ENCODE measurements around the gene TMEM158.

Gene TMEM158

GRCh38 chr3:45227946-45228345 lies 1.9 kb upstream of the TMEM158 start:
- DNase-seq, result no peak

GRCh38 chr3:45227071-45227820 lies 1.2 kb upstream of the TMEM158 start:
- no peak for DNase-seq

GRCh38 chr3:45225465-45226205 lies 452 bp downstream of the TMEM158 start:
- DNase-seq, result no peak

- DNase-seq, result peak; percentile 21
These were observed 1.1 kb downstream of the TMEM158 start for GRCh38 chr3:45224824-45225464.

GRCh38 chr3:45223889-45224727 lies 2.0 kb downstream of the TMEM158 start:
- no peak for DNase-seq

- DNase-seq, result no peak
These were observed 6.4 kb downstream of the TMEM158 start for GRCh38 chr3:45219694-45220093.

- no peak for DNase-seq
These were observed 7.3 kb downstream of the TMEM158 start for GRCh38 chr3:45218578-45219390.

DNA sequence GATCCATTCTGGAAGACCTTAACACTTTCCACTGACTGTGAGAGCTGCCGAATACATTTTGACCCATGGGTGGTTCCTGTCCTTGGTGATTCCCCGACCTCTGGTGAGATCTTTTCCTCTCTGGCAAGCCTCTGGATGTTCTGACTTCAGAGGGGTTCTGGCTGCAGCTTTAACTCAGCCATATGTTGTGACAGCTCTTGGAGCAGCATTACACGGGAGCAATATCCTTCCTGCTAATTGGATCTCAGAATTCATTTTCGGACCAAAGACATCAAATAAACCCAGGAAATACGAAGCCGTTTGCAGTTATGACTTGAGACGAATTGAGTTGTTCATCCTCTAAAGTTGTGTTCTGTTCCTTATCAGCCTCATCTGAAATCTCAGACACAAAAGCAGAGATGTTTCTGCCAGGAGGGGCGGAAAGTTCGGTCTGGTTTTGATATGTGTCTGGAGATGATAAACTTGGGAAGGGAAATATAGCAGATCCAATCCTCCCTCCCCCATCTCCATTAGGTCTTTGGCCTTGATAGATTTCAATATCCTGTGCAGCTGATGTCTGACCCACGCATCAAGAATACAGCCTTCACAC lies 10.0 kb downstream of the TMEM158 start:
- DNase-seq, result no peak

GRCh38 chr3:45215466-45215865 lies 10.6 kb downstream of the TMEM158 start:
- DNase-seq, result no peak

- DNase-seq, result no peak
These were observed 11.9 kb downstream of the TMEM158 start for GRCh38 chr3:45214061-45214680.

DNA sequence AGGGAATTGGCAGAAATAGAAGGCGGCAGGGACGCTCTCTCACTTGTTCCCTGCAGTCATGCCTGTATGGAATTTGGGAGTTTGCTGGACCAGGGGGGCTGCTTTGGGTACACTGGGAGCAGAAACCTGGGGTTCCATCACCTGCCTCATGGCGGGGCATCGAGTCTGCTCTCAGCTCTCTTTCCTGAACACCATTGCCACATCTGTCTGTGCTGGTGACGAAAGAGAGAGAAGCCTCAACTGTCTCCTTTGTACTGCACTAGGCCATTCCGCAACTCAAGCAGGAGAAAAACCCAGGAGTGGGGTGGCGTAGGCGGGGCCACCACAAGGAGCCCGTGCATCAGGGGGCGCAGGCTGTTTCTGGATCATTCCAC lies 14.0 kb downstream of the TMEM158 start:
- DNase-seq, result no peak

DNA sequence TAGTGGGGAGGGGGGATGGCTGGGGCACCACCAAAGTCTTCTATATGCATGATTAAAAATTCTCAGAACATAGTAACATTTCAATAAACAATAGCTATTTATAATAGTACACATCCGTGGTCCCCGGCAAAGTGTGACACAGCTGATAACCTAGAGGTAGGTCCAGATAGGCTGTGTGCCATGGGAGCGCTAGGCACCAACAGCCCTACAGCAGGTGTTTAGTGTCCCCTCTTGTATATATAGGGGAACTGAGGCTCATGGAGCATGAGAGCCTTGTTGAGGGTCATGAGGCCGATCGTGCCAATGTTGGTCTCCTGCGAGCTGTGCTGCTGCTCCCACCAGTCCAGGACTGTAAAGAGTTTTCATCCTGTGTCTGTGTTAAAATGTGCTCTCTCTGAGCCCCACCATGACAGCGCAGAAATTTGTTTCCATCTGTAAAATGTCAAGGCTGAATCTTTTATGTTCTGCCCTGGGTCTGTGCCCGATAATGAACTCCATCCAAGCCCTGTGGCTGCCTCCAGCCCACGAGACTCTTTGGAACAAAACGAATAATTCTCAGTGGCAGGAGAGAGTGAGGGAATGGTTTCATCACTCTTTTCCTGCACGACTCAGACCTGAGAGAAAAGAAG lies 14.5 kb downstream of the TMEM158 start:
- DNase-seq, result no peak

- no peak for DNase-seq
These were observed 15.6 kb downstream of the TMEM158 start for GRCh38 chr3:45210308-45211041.

GRCh38 chr3:45209526-45209925 lies 16.6 kb downstream of the TMEM158 start:
- DNase-seq, result no peak

GRCh38 chr3:45208586-45208985 lies 17.5 kb downstream of the TMEM158 start:
- no peak for DNase-seq

- DNase-seq, result no peak
These were observed 18.6 kb downstream of the TMEM158 start for GRCh38 chr3:45207446-45207845.

DNA sequence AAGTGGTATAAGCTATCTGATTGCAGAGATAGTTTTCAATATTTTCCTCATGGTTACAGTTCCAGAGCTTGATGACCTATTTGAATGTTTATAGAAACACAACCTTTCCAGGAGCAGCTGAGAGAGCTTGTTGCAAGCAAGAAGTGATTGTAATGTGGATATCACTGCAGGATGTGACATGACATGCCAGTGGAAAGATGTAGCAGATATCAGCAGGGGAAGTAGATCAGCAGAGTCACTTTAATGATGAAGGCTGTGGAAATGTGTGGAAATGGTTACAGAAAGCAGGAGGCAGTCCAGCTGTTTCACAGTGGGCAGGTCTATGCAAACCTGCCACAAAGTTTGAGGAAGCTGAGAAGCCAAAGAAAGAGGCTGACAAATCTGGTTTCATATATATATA lies 21.0 kb downstream of the TMEM158 start:
- no peak for DNase-seq

DNA sequence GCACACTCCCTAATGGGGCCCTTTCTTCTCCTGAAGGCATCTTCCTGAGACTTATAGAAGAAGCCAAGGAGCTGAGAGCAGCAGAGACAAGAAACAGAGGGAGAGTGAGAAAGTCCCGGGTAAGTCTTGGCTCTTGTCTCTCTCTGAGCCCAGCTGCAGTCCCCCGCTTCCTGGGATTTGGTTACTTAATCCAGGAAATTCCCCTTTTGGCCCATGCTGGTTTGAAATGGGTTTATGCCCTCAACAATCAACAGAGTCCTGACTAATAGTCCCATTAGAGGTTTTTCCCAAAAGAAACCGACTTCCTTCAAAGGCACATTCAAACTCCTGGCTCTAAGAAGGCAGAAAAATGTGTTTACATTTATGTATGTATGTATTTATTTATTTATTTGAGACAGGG lies 22.0 kb downstream of the TMEM158 start:
- no peak for DNase-seq

DNA sequence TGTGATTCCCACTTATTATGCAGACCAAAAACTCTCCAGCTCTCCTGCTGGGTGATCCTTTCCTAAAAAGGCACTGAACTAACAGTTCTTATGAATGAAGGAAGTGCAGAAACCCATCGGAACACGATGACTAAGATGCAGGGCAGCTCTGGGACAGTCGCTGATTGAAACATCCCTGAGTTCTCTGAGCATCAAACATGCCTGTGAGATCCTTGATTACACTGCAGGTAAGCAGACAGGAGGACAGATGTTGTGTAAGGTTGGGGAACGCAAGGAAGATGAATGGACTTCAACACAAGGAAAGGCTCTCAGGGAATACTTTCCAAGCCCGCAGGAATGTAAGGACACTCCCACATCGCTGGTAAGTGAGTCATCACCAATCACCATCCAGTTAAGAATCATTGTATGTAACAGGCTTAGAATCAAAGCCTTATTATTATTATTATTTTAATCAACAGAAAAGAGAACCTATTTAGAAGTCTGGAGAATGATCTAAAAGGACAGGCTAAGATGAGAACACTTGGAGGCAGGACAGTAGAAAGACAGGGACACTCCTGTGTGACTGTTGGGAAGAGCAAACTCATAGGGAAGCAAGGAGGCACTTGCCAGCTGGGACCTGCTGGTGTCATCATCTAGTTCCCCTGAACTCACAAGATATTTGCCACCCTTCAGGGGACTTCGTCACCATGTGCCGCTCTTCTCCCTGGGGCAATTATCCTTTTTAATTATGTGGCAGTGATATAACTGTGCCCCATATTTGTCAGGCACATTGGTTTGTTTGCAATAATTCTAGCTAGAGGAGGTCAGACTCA lies 26.0 kb downstream of the TMEM158 start:
- no peak for DNase-seq

Data from NCI-H1092 (cell line).